GM21619 (cell line): ENCODE results near the gene EIF6.

Experiments
- ATAC-seq: cut with Tn5 transposase; IDR thresholded peaks from one replicate; pipeline ENCODE4 v1.9.1; 2021; ENCODE audit not compliant: unreplicated experiment

The EIF6 gene

GRCh38 chr20:35314816-35315631 lies 30.5 kb upstream of the EIF6 start:
- no peak for ATAC-seq

- no peak for ATAC-seq
These were observed 27.7 kb upstream of the EIF6 start for GRCh38 chr20:35312318-35312717.

GRCh38 chr20:35311822-35312221 lies 27.2 kb upstream of the EIF6 start:
- no peak for ATAC-seq

- ATAC-seq = no peak
These were observed 26.8 kb upstream of the EIF6 start for GRCh38 chr20:35311409-35311808.

GRCh38 chr20:35307666-35308653 lies 23.4 kb upstream of the EIF6 start:
- no peak for ATAC-seq

- ATAC-seq = no peak
These were observed 22.5 kb upstream of the EIF6 start for GRCh38 chr20:35306931-35307517.

- ATAC-seq = no peak
These were observed 21.3 kb upstream of the EIF6 start for GRCh38 chr20:35305682-35306556.

GRCh38 chr20:35304956-35305355 lies 20.4 kb upstream of the EIF6 start:
- no peak for ATAC-seq

- no peak for ATAC-seq
These were observed 19.3 kb upstream of the EIF6 start for GRCh38 chr20:35303735-35304491.

GRCh38 chr20:35303382-35303734 lies 18.8 kb upstream of the EIF6 start:
- ATAC-seq = no peak

GRCh38 chr20:35302421-35303335 lies 18.1 kb upstream of the EIF6 start:
- ATAC-seq = no peak

- ATAC-seq = no peak
These were observed 16.9 kb upstream of the EIF6 start for GRCh38 chr20:35301426-35301825.

GRCh38 chr20:35300469-35301262 lies 16.1 kb upstream of the EIF6 start:
- ATAC-seq = no peak

- no peak for ATAC-seq
These were observed 15.2 kb upstream of the EIF6 start for GRCh38 chr20:35299780-35300179.

GRCh38 chr20:35298264-35298663 lies 13.7 kb upstream of the EIF6 start:
- no peak for ATAC-seq

- ATAC-seq = no peak
These were observed 13.2 kb upstream of the EIF6 start for GRCh38 chr20:35297740-35298139.

GRCh38 chr20:35297155-35297554 lies 12.6 kb upstream of the EIF6 start:
- ATAC-seq = no peak

GRCh38 chr20:35296101-35296554 lies 11.6 kb upstream of the EIF6 start:
- ATAC-seq = no peak
